Epithelial cell of proximal tubule (primary cell): ENCODE measurements around the gene H2AZ2. TPM values are rescaled to one million over a fixed set of nuclear protein-coding genes. Genes with fewer than 3 reads are reported as not detected.
"Not testable (repeated sequence)": the region's sequence is repeated elsewhere in the genome, so short reads cannot be mapped to it uniquely, and the experiment has no call there.

Source experiments
- DNase-seq: peaks from one replicate; pipeline ENCODE4 v3.0.0-alpha.2; 2011; ENCODE audit warnings: low read depth
- H3K4me3 ChIP-seq: 2 replicates; pipeline ENCODE4 v1.5.1; 2011; ENCODE audit warnings: low read depth, mild to moderate bottlenecking, low read length
- total RNA-seq: library from RNA; depleted of rRNA; stranded (reverse); fragments of >200 nt; gene quantifications from 2 replicates; pipeline ENCODE4 v1.2.3, GENCODE V29; 2015
- TF ChIP-seq, protein P1 (sequence below): conservative IDR thresholded peaks from 2 replicates; pipeline ENCODE4 v1.5.1; 2012; ENCODE audit warnings: low read depth, mild to moderate bottlenecking, low read length

The H2AZ2 gene
- total RNA-seq, 1 donor from 2014 or later: 208 TPM

DNA sequence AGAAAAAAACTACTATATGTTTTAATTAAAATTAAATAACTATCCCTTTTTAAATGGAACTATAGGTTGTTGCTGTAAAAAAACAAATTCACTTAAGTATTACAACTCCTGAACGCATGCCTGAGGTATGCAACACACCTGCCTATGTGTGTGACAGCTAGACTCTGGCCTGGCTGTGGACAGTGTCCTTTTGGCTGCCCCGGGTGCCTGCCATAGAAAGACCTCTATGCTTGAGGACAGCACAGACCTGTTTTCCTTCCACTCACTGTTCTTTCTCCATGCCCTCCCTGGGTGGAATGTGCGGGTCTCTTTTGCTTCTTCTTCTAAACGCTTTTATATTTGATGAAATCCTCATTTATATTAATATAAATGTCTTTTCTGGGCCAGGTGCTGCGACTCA lies 57.9 kb downstream of the H2AZ2 start:
- no peak for DNase-seq
- TF ChIP-seq, protein P1, sequence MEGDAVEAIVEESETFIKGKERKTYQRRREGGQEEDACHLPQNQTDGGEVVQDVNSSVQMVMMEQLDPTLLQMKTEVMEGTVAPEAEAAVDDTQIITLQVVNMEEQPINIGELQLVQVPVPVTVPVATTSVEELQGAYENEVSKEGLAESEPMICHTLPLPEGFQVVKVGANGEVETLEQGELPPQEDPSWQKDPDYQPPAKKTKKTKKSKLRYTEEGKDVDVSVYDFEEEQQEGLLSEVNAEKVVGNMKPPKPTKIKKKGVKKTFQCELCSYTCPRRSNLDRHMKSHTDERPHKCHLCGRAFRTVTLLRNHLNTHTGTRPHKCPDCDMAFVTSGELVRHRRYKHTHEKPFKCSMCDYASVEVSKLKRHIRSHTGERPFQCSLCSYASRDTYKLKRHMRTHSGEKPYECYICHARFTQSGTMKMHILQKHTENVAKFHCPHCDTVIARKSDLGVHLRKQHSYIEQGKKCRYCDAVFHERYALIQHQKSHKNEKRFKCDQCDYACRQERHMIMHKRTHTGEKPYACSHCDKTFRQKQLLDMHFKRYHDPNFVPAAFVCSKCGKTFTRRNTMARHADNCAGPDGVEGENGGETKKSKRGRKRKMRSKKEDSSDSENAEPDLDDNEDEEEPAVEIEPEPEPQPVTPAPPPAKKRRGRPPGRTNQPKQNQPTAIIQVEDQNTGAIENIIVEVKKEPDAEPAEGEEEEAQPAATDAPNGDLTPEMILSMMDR: no peak
- H3K4me3 ChIP-seq: no peak overlapping the region

DNA sequence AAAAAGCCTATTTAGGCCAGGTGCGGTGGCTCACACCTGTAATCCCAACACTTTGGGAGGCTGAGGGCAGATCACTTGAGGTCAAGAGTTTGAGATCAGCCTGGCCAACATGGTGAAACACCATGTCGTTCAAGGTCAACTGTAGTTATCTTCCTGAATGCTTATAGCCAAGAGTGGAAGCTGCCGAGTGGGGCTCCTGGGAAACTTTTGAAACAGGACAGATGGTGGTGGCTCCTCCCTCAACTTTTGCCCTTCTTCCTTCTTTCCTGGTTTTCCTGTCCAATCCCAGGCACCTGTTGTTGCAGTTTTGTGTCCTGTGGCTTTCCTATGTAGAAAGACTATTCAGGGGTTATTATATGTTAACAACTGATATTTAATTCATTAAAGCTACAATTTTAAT lies 60.1 kb downstream of the H2AZ2 start:
- H3K4me3 ChIP-seq: no peak overlapping the region
- DNase-seq: no peak
- TF ChIP-seq, protein P1: no peak

DNA sequence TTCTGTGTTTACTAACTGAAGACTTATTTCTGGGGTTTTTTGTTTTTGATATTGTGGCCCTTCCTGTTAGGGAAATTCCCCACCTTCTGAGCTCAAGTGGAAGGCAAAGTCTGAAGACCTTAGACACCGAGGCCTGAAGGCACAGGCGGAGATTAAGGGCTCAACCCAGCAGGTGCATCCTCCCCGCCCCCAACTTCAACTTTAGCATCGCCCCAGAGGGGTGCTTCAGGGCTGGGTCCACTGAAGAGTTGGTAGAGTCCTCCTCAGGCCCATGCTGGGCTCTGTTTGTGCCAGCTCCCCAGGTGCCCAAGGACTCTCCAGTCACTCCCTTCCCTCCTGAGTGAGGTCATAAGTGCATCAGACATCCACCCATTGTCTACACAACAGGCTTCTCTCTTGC lies 60.8 kb downstream of the H2AZ2 start:
- no peak overlapping the region for H3K4me3 ChIP-seq
- DNase-seq: no peak
- TF ChIP-seq, protein P1: no peak

DNA sequence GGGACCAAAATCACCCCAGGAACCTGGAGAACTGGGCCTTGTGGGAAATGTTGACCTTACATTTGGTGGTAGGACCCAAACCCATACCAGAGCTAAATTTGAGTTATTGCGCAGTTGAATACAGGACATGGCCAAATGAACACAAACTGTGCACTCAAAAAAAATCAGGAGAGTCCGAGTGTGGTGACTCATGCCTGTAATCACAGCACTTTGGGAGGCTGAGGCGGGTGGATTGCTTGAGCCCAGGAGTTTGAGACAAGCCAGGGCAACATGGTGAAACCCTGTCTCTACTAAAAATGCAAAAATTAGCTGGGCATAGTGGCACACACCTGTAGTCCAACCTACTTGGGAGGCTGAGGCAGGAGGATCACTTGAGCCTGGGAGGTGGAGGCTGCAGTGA lies 62.7 kb downstream of the H2AZ2 start:
- H3K4me3 ChIP-seq, DNase-seq: not testable (repeated sequence)

DNA sequence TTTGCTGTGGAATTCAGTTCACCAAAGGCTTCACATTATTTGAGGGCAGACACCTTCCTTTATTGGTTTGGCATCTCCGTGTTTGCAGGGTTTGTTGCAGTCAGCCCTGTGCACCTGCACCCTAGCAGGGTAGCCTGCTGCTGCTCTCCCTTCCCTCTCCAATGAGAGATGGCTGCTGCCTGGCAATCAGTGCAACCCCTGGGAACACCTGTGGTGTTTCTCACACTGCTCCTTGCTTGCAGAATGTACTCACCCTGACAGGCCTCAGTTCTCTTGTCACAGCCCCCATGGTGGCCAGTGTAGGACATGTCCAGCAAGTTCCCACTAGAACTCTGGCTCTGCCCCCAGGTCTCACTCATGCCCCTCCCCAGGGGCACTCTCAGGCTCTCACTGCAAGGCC lies 63.5 kb downstream of the H2AZ2 start:
- TF ChIP-seq, protein P1: no peak
- no peak overlapping the region for H3K4me3 ChIP-seq
- DNase-seq: no peak

DNA sequence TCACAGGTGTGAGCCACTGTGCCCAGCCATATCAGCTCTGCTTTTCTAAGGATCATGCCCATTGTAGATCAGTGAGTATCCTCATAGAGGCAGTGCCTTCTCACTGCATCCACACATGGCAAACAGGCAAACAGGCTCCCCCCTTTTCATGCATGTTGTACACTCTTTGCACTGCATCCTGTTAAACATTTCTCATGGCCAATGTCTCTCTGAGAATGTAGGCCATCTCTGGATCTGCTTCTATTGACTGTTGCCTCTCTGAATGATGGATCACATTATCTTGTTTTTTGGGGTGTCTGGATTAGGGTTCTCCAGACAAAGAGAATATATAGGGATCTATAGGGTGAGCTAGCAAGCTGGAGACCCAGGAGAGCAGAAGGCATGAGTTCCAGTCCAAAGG lies 64.5 kb downstream of the H2AZ2 start:
- no peak overlapping the region for H3K4me3 ChIP-seq
- no peak for DNase-seq
- TF ChIP-seq, protein P1: no peak

DNA sequence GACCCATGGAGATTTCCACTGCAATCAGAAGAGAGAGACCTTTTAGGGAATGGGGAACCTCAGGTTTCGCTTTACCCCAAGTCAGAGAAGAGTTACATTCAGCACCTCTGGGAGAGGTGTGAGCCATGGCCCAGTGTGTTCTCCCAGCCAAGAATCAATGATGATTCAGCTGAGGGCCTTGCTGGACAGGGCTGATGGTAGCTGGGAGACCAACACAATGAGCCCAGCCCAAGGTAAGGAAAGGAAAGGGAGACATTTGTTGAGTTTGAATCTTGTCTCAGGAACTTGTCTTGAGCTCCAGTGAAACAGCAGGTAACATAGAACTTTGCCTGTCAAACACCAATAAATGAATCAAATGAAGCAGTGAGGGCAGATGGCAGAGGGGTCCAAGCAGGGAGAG lies 65.4 kb downstream of the H2AZ2 start:
- TF ChIP-seq, protein P1: no peak
- DNase-seq: no peak
- no peak overlapping the region for H3K4me3 ChIP-seq

Other genes with a start within 250 kb of the H2AZ2 start
- 62.0 and 93.0 TPM in 2 replicates for gene OGDH, start 241.5 kb downstream of the H2AZ2 start, total RNA-seq
- gene ZMIZ2, start 99.2 kb downstream of the H2AZ2 start, total RNA-seq: 22.9 and 31.3 TPM in 2 replicates
- gene PPIA, start 51.4 kb downstream of the H2AZ2 start, total RNA-seq: 3,738 and 4,469 TPM in 2 replicates
- gene PURB, start 37.4 kb upstream of the H2AZ2 start, total RNA-seq: 5.4 and 6.9 TPM in 2 replicates
- gene MYO1G, start 130.9 kb upstream of the H2AZ2 start, total RNA-seq: under 0.01 TPM in 1 of 2 replicates, not detected in the other
- gene CCM2, start 152.1 kb upstream of the H2AZ2 start, total RNA-seq: 49.2 and 60.1 TPM in 2 replicates
- gene NACAD, start 240.9 kb upstream of the H2AZ2 start, total RNA-seq: 3.9 and 7.9 TPM in 2 replicates